ENCODE results near the gene HSPA6. TPM values are rescaled to one million over a fixed set of nuclear protein-coding genes. Genes with fewer than 3 reads are reported as not detected.

HSPA6 gene
- total and polyA plus RNA-seq, 2 experiments from 2014 or later: not detected

DNA sequence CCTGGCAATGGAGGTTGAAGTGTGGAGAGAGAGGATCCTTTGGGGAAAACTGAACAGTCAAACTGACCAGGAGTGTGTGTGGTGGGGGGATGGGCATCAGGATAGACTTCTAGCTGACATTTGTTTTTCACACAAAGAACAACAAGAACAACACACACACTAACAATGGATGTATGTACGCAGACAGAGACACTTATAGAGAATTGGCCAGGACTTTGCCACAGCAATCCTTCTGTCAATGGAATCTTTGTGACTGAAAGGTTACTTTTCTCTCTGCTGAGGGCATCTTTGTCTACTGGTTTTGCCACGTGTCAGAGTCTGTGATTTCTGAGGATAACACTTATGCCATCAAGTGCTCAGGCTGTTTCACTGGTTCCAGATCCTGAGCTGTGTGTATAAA, 31.5 kb upstream of the HSPA6 start:
- no peak overlapping the region for H3K27ac Mint-ChIP-seq
- TF ChIP-seq NANOG (IDR thresholded peaks at IDR 0.05; ENCODE audit: borderline replicate concordance) (no peak), CREB1 (CRISPR knock-in tag; IDR thresholded peaks at IDR 0.05; ENCODE audit: low read depth) (no peak), STAT1 (IDR thresholded peaks at IDR 0.05; ENCODE audit: unreplicated experiment) (no peak), EZH2phosphoT487 (IDR thresholded peaks at IDR 0.05; ENCODE audit: unreplicated experiment) (no peak), POLR2AphosphoS5 (IDR thresholded peaks at IDR 0.05; ENCODE audit: low read depth) (no peak), JUNB (IDR thresholded peaks at IDR 0.05; ENCODE audit: unreplicated experiment) (no peak), EZH2 (IDR thresholded peaks at IDR 0.05; ENCODE audit: low read depth, unreplicated experiment) (no peak), ZNF114 (CRISPR knock-in tag; IDR thresholded peaks at IDR 0.05) (no peak), ZNF331 (CRISPR knock-in tag; IDR thresholded peaks at IDR 0.05; ENCODE audit: low read depth) (no peak)
- TF ChIP-seq, protein P1, sequence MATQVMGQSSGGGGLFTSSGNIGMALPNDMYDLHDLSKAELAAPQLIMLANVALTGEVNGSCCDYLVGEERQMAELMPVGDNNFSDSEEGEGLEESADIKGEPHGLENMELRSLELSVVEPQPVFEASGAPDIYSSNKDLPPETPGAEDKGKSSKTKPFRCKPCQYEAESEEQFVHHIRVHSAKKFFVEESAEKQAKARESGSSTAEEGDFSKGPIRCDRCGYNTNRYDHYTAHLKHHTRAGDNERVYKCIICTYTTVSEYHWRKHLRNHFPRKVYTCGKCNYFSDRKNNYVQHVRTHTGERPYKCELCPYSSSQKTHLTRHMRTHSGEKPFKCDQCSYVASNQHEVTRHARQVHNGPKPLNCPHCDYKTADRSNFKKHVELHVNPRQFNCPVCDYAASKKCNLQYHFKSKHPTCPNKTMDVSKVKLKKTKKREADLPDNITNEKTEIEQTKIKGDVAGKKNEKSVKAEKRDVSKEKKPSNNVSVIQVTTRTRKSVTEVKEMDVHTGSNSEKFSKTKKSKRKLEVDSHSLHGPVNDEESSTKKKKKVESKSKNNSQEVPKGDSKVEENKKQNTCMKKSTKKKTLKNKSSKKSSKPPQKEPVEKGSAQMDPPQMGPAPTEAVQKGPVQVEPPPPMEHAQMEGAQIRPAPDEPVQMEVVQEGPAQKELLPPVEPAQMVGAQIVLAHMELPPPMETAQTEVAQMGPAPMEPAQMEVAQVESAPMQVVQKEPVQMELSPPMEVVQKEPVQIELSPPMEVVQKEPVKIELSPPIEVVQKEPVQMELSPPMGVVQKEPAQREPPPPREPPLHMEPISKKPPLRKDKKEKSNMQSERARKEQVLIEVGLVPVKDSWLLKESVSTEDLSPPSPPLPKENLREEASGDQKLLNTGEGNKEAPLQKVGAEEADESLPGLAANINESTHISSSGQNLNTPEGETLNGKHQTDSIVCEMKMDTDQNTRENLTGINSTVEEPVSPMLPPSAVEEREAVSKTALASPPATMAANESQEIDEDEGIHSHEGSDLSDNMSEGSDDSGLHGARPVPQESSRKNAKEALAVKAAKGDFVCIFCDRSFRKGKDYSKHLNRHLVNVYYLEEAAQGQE (IDR thresholded peaks at IDR 0.05; ENCODE audit: unreplicated experiment): no peak
- TF ChIP-seq, protein P2, sequence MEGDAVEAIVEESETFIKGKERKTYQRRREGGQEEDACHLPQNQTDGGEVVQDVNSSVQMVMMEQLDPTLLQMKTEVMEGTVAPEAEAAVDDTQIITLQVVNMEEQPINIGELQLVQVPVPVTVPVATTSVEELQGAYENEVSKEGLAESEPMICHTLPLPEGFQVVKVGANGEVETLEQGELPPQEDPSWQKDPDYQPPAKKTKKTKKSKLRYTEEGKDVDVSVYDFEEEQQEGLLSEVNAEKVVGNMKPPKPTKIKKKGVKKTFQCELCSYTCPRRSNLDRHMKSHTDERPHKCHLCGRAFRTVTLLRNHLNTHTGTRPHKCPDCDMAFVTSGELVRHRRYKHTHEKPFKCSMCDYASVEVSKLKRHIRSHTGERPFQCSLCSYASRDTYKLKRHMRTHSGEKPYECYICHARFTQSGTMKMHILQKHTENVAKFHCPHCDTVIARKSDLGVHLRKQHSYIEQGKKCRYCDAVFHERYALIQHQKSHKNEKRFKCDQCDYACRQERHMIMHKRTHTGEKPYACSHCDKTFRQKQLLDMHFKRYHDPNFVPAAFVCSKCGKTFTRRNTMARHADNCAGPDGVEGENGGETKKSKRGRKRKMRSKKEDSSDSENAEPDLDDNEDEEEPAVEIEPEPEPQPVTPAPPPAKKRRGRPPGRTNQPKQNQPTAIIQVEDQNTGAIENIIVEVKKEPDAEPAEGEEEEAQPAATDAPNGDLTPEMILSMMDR (conservative IDR thresholded peaks at IDR 0.05; ENCODE audit: low read depth in 2 of 2): no peak
- TF ChIP-seq, protein P3, sequence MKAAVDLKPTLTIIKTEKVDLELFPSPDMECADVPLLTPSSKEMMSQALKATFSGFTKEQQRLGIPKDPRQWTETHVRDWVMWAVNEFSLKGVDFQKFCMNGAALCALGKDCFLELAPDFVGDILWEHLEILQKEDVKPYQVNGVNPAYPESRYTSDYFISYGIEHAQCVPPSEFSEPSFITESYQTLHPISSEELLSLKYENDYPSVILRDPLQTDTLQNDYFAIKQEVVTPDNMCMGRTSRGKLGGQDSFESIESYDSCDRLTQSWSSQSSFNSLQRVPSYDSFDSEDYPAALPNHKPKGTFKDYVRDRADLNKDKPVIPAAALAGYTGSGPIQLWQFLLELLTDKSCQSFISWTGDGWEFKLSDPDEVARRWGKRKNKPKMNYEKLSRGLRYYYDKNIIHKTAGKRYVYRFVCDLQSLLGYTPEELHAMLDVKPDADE (IDR thresholded peaks at IDR 0.05): no peak
- TF ChIP-seq, protein P4, sequence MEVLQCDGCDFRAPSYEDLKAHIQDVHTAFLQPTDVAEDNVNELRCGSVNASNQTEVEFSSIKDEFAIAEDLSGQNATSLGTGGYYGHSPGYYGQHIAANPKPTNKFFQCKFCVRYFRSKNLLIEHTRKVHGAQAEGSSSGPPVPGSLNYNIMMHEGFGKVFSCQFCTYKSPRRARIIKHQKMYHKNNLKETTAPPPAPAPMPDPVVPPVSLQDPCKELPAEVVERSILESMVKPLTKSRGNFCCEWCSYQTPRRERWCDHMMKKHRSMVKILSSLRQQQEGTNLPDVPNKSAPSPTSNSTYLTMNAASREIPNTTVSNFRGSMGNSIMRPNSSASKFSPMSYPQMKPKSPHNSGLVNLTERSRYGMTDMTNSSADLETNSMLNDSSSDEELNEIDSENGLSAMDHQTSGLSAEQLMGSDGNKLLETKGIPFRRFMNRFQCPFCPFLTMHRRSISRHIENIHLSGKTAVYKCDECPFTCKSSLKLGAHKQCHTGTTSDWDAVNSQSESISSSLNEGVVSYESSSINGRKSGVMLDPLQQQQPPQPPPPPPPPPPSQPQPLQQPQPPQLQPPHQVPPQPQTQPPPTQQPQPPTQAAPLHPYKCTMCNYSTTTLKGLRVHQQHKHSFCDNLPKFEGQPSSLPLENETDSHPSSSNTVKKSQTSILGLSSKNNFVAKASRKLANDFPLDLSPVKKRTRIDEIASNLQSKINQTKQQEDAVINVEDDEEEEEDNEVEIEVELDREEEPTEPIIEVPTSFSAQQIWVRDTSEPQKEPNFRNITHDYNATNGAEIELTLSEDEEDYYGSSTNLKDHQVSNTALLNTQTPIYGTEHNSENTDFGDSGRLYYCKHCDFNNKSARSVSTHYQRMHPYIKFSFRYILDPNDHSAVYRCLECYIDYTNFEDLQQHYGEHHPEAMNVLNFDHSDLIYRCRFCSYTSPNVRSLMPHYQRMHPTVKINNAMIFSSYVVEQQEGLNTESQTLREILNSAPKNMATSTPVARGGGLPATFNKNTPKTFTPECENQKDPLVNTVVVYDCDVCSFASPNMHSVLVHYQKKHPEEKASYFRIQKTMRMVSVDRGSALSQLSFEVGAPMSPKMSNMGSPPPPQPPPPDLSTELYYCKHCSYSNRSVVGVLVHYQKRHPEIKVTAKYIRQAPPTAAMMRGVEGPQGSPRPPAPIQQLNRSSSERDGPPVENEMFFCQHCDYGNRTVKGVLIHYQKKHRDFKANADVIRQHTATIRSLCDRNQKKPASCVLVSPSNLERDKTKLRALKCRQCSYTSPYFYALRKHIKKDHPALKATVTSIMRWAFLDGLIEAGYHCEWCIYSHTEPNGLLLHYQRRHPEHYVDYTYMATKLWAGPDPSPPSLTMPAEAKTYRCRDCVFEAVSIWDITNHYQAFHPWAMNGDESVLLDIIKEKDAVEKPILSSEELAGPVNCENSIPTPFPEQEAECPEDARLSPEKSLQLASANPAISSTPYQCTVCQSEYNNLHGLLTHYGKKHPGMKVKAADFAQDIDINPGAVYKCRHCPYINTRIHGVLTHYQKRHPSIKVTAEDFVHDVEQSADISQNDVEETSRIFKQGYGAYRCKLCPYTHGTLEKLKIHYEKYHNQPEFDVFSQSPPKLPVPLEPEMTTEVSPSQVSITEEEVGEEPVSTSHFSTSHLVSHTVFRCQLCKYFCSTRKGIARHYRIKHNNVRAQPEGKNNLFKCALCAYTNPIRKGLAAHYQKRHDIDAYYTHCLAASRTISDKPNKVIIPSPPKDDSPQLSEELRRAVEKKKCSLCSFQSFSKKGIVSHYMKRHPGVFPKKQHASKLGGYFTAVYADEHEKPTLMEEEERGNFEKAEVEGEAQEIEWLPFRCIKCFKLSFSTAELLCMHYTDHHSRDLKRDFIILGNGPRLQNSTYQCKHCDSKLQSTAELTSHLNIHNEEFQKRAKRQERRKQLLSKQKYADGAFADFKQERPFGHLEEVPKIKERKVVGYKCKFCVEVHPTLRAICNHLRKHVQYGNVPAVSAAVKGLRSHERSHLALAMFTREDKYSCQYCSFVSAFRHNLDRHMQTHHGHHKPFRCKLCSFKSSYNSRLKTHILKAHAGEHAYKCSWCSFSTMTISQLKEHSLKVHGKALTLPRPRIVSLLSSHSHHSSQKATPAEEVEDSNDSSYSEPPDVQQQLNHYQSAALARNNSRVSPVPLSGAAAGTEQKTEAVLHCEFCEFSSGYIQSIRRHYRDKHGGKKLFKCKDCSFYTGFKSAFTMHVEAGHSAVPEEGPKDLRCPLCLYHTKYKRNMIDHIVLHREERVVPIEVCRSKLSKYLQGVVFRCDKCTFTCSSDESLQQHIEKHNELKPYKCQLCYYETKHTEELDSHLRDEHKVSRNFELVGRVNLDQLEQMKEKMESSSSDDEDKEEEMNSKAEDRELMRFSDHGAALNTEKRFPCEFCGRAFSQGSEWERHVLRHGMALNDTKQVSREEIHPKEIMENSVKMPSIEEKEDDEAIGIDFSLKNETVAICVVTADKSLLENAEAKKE (CRISPR knock-in tag; IDR thresholded peaks at IDR 0.05): no peak
- Histone ChIP-seq H3K27ac (ENCODE audit: low read depth) (no peak overlapping the region), H4K20me1 (replicated peaks; ENCODE audit: insufficient read depth) (no peaks in the 10 kb centered on the region), H3K9me2 (ENCODE audit: insufficient read depth) (no peaks in the 10 kb centered on the region), H2AFZ (no peak overlapping the region), H3K36me3 (ENCODE audit: insufficient read depth) (no peaks in the 10 kb centered on the region), H3K79me2 (replicated peaks; ENCODE audit: insufficient read depth) (no peaks in the 10 kb centered on the region), H3K4me2 (no peak overlapping the region), H3K27me3 (ENCODE audit: insufficient read depth) (no peaks in the 10 kb centered on the region), H3K4me3 (no peak overlapping the region), H3K4me1 (ENCODE audit: insufficient read depth) (no peaks in the 10 kb centered on the region), H3F3A (replicated peaks; ENCODE audit: low read depth) (no peaks in the 10 kb centered on the region)
- DNase-seq (ENCODE audit: low spot score) (no peak), ATAC-seq (no peak)
- no peak overlapping the region for H3K4me3 Mint-ChIP-seq
- H3K4me1 Mint-ChIP-seq: peaks cover 1% of the 10 kb centered on the region; the same call in 1 of the 3 replicates
- H3K9me3 Mint-ChIP-seq: no peaks in the 10 kb centered on the region
- H3K27me3 Mint-ChIP-seq (ENCODE audit: insufficient read depth, low read depth, poor library complexity): peaks cover 1% of the 10 kb centered on the region
- no peaks in the 10 kb centered on the region for H3K36me3 Mint-ChIP-seq (ENCODE audit: low read depth)

Measured in GM23338 (cell line).